GM19438 (cell line): Measurements from ENCODE around the gene HSD17B14.
"Not testable (repeated sequence)": the region's sequence is repeated elsewhere in the genome, so short reads cannot be mapped to it uniquely, and the experiment has no call there.

Experiments
- ATAC-seq: cut with Tn5 transposase; IDR thresholded peaks from one replicate; pipeline ENCODE4 v1.9.1; 2021; ENCODE audit warnings: low read depth; ENCODE audit not compliant: unreplicated experiment

Gene HSD17B14

GRCh38 chr19:48836089-48837017, at the start of gene HSD17B14:
Gene HSD17B14, minus strand, starts transcription at chr19:48836491. Its CDS starts 80 bp downstream, at chr19:48836411.
- peak; percentile 6 for ATAC-seq

GRCh38 chr19:48883726-48884125, 47.4 kb upstream of the HSD17B14 start:
- no peak for ATAC-seq

- ATAC-seq = no peak
Measured at GRCh38 chr19:48881741-48882657, 45.7 kb upstream of the HSD17B14 start.

GRCh38 chr19:48879696-48880095, 43.4 kb upstream of the HSD17B14 start:
- not testable (repeated sequence) for ATAC-seq

- no peak for ATAC-seq
Measured at GRCh38 chr19:48879025-48879637, 42.8 kb upstream of the HSD17B14 start.

GRCh38 chr19:48878196-48879024, 42.1 kb upstream of the HSD17B14 start:
- ATAC-seq = no peak

GRCh38 chr19:48877855-48878195, 41.5 kb upstream of the HSD17B14 start:
- no peak for ATAC-seq

GRCh38 chr19:48876043-48876981, 40.0 kb upstream of the HSD17B14 start:
- ATAC-seq = not testable (repeated sequence)

GRCh38 chr19:48874303-48875135, 38.2 kb upstream of the HSD17B14 start:
- ATAC-seq = no peak

- ATAC-seq = no peak
Measured at GRCh38 chr19:48873476-48874302, 37.4 kb upstream of the HSD17B14 start.

- ATAC-seq = no peak
Measured at GRCh38 chr19:48872884-48873475, 36.7 kb upstream of the HSD17B14 start.

GRCh38 chr19:48872182-48872883, 36.0 kb upstream of the HSD17B14 start, which contains the start of gene PPP1R15A:
Gene PPP1R15A, plus strand, starts transcription at chr19:48872421. Its CDS starts 813 bp downstream, at chr19:48873234.
- ATAC-seq = peak; percentile 22

GRCh38 chr19:48871471-48872181, 35.3 kb upstream of the HSD17B14 start:
- not testable (repeated sequence) for ATAC-seq

GRCh38 chr19:48870048-48870447, 33.8 kb upstream of the HSD17B14 start:
- no peak for ATAC-seq

GRCh38 chr19:48868114-48868886, 32.0 kb upstream of the HSD17B14 start, which contains the start of gene PLEKHA4:
Gene PLEKHA4, minus strand, starts transcription at chr19:48868617. Its CDS starts 997 bp downstream, at chr19:48867620.
- no peak for ATAC-seq
